Gastroesophageal sphincter (tissue), 3 donors: ENCODE measurements around the gene LBHD1.

Experiments
- CTCF ChIP-seq, 4 experiments: fragments of 200-600 bp in 2 of 4; fragments of 450-650 bp in 2 of 4; sonication (generic) in 1 of 4; IDR thresholded peaks; one replicate each; pipeline ENCODE4 v1.5.1; 2017 to 2019; ENCODE audit warnings: antibody characterized with exemption in 4 of 4, mild to moderate bottlenecking in 2 of 4, moderate library complexity in 2 of 4
- EP300 ChIP-seq: sonication (generic); formaldehyde crosslinking; IDR thresholded peaks from one replicate; pipeline ENCODE4 v1.6.1; 2017; ENCODE audit warnings: antibody characterized with exemption, mild to moderate bottlenecking
- POLR2A ChIP-seq, 2 donors: fragments of 450-650 bp; IDR thresholded peaks; one replicate each; pipeline ENCODE4 v1.6.1; 2017; ENCODE audit warnings: antibody characterized with exemption in 2 of 2, mild to moderate bottlenecking in 2 of 2, moderate library complexity in 1 of 2
- POLR2AphosphoS5 ChIP-seq: sonication (generic); formaldehyde crosslinking; IDR thresholded peaks from one replicate; pipeline ENCODE4 v1.6.1; 2017; ENCODE audit warnings: antibody characterized with exemption

GRCh38 chr11:62719302-62719978 is 47.4 kb upstream of the LBHD1 start:
- no peak for TF ChIP-seq CTCF (IDR thresholded peaks at IDR 0.05)
- TF ChIP-seq EP300, result no peak
- no peak for TF ChIP-seq POLR2A (IDR thresholded peaks at IDR 0.05)
- TF ChIP-seq POLR2AphosphoS5, result no peak
